ENCODE data around the gene ZBTB22. TPM values are rescaled to one million over a fixed set of nuclear protein-coding genes. Genes with fewer than 3 reads are reported as not detected.
"Not testable (repeated sequence)": the region's sequence is repeated elsewhere in the genome, so short reads cannot be mapped to it uniquely, and the experiment has no call there.

The ZBTB22 gene, protein sequence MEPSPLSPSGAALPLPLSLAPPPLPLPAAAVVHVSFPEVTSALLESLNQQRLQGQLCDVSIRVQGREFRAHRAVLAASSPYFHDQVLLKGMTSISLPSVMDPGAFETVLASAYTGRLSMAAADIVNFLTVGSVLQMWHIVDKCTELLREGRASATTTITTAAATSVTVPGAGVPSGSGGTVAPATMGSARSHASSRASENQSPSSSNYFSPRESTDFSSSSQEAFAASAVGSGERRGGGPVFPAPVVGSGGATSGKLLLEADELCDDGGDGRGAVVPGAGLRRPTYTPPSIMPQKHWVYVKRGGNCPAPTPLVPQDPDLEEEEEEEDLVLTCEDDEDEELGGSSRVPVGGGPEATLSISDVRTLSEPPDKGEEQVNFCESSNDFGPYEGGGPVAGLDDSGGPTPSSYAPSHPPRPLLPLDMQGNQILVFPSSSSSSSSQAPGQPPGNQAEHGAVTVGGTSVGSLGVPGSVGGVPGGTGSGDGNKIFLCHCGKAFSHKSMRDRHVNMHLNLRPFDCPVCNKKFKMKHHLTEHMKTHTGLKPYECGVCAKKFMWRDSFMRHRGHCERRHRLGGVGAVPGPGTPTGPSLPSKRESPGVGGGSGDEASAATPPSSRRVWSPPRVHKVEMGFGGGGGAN
- total RNA-seq: 19.0 and 22.6 TPM in 2 replicates
- 28.8 TPM for polyA plus RNA-seq (2012)

DNA sequence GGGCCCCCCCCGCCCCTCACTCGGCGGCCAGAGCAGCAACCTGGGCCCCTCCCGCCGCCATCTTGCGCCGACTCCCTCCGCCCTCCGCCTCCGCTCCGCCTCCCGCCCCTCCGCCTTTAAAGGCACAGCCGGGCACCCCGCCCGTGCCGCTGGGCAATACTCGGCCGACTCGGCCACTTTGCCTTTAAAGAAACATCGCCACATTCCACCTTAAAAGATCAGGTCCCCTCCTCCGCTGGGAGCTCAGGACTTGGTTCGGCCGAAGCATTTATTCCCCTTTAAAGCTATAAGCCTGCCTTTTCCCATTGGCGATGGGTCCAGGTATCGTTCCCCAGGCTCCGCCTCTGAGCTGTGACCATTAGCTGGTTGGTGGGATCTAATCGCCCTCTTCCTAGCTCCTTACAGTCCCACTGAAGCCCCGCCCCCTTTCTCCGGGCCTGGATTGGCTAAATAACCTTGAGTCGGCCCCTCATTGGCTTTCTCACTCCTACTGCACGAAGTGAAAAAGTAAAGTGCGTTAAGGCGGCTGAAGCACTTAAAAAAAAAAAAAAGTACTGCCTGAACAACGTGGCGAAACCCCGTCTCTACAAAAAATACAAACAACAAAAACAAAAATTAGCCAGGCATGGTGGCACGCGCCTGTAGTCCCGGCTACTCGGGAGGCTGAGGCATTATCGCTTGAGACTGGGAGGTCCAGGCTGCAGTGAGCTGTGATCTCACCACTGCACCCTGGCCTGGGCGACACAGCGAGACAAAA lies at the start of gene ZBTB22:
Gene ZBTB22 (minus strand): TSS at position 76 of the 757 bp plus-strand sequence. CDS start 828 bp downstream, outside the sequence.
- DNase-seq (ENCODE audit: low read depth): peak; percentile 100

DNA sequence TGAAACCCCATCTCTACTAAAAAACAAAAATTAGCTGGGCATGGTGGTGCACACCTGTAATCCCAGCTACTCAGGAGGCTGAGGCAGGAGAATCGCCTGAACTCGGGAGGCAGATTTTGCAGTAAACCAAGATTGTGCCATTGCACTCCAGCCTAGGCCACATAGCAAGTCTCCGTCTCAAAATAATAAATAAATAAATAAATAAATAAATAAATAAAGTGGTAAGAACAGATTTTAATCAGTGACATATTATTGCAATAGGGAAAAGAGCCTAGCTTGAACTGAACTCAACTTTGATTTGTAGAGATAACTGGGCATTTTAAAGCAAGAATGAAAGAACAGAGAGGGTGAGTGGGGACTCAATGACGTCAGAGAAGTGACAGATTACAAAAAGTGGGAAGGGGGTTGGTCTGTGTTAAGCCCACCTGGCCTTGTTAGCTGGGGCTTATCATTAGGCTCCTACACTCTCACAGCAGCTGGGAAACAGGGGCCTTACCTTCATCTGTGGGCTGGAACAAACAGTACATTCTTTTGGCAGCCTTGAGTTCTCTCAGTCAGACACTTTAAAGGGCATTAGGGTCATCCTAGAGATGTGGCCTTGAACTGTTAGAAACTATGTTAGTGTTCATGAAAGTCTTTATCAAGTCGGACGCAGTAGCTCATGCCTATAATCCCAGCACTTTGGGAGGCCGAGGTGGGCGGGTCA lies 49.6 kb upstream of the ZBTB22 start:
- no peak for DNase-seq (ENCODE audit: low read depth)

GRCh38 chr6:33365206-33365971 lies 47.8 kb upstream of the ZBTB22 start:
- not testable (repeated sequence) for DNase-seq (ENCODE audit: low read depth)

- DNase-seq (ENCODE audit: low read depth): peak; percentile 62
These were observed 47.1 kb upstream of the ZBTB22 start for GRCh38 chr6:33364475-33365205.

DNA sequence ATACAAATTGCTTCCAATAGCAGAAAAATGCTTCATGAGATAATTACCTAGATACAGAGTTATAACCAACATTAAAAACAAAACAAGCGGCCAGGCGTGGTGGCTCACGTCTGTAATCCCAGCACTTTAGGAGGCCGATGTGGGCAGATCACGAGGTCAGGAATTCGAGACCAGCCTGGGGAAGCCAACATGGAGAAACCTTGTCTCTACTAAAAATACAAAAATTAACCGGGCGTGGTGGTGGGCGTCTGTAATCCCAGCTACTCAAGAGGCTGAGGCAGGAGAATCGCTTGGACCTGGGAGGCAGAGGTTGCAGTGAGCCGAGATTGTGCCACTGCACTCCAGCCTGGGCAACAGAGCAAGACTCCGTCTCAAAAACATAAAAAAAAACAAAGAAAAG lies 45.9 kb upstream of the ZBTB22 start:
- not testable (repeated sequence) for DNase-seq (ENCODE audit: low read depth)

DNA sequence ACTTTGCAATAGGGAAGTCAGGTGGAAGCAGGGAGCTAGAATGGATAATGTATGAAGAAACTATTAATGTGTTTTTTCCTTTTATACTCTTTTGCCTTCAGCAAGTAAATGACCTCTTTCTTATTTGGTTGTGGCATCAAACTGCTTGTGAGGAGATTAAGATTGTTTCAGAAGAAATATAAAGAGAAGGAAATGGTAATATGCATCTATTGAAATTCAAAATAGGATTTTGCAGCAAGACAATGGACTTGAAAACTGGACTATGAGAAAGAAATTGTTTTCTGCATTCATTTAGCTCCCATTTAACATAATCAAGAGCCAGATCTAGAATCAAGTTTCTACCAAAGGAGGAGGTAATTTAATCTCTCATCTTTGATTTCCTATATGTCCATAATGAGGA lies 41.8 kb upstream of the ZBTB22 start:
- no peak for DNase-seq (ENCODE audit: low read depth)

- DNase-seq (ENCODE audit: low read depth): not testable (repeated sequence)
These were observed 39.8 kb upstream of the ZBTB22 start for GRCh38 chr6:33357160-33357871.

GRCh38 chr6:33356295-33356694 lies 38.8 kb upstream of the ZBTB22 start:
- no peak for DNase-seq (ENCODE audit: low read depth)

- not testable (repeated sequence) for DNase-seq (ENCODE audit: low read depth)
These were observed 38.3 kb upstream of the ZBTB22 start for GRCh38 chr6:33355860-33356259.

- DNase-seq (ENCODE audit: low read depth): no peak
These were observed 30.3 kb upstream of the ZBTB22 start for GRCh38 chr6:33347816-33348215.

DNA sequence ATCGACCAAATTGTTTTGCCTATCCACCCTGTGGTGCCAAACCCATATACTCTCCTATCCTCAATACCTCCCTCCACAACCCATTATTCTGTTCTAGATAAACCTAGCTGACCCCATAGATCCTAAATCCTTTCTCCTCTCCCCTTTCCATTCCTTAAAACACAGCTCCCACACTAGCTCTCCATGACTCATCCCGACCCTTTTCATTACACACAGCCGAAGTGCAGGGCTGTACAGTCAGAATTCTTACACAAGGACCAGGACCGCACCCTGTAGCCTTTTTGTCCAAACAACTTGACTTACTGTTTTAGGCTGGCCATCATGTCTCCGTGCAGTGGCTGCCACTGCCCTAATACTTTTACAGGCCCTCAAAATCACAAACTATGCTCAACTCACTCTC lies 29.4 kb upstream of the ZBTB22 start:
- DNase-seq (ENCODE audit: low read depth): not testable (repeated sequence)

GRCh38 chr6:33344701-33345697 lies 27.5 kb upstream of the ZBTB22 start:
- DNase-seq (ENCODE audit: low read depth): peak; percentile 88

GRCh38 chr6:33343953-33344611 lies 26.5 kb upstream of the ZBTB22 start:
- no peak for DNase-seq (ENCODE audit: low read depth)

GRCh38 chr6:33343606-33343952 lies 26.0 kb upstream of the ZBTB22 start:
- DNase-seq (ENCODE audit: low read depth): not testable (repeated sequence)

GRCh38 chr6:33339193-33339592 lies 21.6 kb upstream of the ZBTB22 start:
- DNase-seq (ENCODE audit: low read depth): no peak

DNA sequence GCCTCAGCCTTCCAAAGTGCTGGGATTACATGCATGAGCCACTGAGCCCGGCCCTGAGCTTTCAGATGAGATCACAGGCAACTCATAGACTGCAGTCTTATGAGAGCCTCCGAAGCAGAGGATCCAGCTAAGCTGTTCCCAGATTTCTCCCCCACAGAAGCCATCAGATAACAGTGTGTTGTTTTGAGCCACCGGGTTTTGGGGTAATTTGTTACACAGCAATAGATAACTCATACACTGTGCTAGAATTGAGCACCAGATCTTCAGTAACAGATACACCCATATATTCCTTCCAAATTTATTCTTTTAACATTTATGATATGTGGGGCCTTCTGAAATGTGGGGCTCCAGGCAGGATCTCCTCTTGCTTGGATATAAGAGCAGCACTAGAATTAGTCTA lies 19.0 kb upstream of the ZBTB22 start:
- no peak for DNase-seq (ENCODE audit: low read depth)

- no peak for DNase-seq (ENCODE audit: low read depth)
These were observed 18.4 kb upstream of the ZBTB22 start for GRCh38 chr6:33335916-33336315.

Data from myocyte (in vitro differentiated cells).